ENCODE measurements around the gene CFAP65. TPM values are rescaled to one million over a fixed set of nuclear protein-coding genes. Genes with fewer than 3 reads are reported as not detected.

CFAP65 gene
- total and polyA plus RNA-seq, 2 of the 4 experiments (the other 2 are of a cell fraction): not detected

- Histone ChIP-seq H3K56ac (ENCODE audit: extremely low read depth, insufficient read depth, low read length) (no peak overlapping the region), H2BK20ac (ENCODE audit: low read depth, low read length) (no peak overlapping the region), H4K20me1 (ENCODE audit: insufficient read depth, low read length) (peaks cover 12% of the 10 kb centered on the region; the same call in 1 of the 2 replicates), H3K36me3 (ENCODE audit: control insufficient read depth, insufficient read depth, low read length) (peaks cover 11% of the 10 kb centered on the region), H2AK5ac (ENCODE audit: low read depth, low read length) (no peak overlapping the region), H4K8ac (ENCODE audit: low read depth in 2 of 2, low read length in 2 of 2) (no peak overlapping the region), H3K14ac (replicated peaks; ENCODE audit: low read depth, low read length) (no peak overlapping the region), H3K18ac (ENCODE audit: low read depth, low read length) (no peak overlapping the region), H3K27ac (ENCODE audit: insufficient read depth, low read length) (no peak overlapping the region), H3K9ac (ENCODE audit: low read depth, low read length) (no peak overlapping the region), H3K79me1 (ENCODE audit: low read depth in 1 of 2, low read length in 2 of 2) (no peaks in the 10 kb centered on the region), H2BK120ac (ENCODE audit: low read depth, low read length) (no peak overlapping the region), H2AFZ (replicated peaks; ENCODE audit: low read length, poor library complexity) (no peak overlapping the region), H3K4ac (ENCODE audit: low read depth, low read length) (no peak overlapping the region), H3K4me2 (ENCODE audit: low read depth, low read length) (no peak overlapping the region), H4K5ac (ENCODE audit: low read depth, low read length) (no peak overlapping the region), H2BK15ac (ENCODE audit: low read depth, low read length) (no peak overlapping the region), H2BK5ac (ENCODE audit: low read depth, low read length, poor library complexity, severe bottlenecking) (no peak overlapping the region), H4K91ac (ENCODE audit: insufficient read depth, low read depth, low read length) (no peak overlapping the region), H3K27me3 (ENCODE audit: control insufficient read depth, insufficient read depth, low read length) (no peaks in the 10 kb centered on the region), H3K23ac (ENCODE audit: low read depth, low read length) (no peak overlapping the region), H3K9me1 (ENCODE audit: insufficient read depth, low read length) (peaks cover 4% of the 10 kb centered on the region; the same call in 1 of the 2 replicates), H3K9me3 (ENCODE audit: control insufficient read depth, insufficient read depth, low read length) (no peaks in the 10 kb centered on the region), H3K4me3 (ENCODE audit: insufficient read depth, low read depth, low read length) (no peak overlapping the region), H2AK9ac (replicated peaks; ENCODE audit: low read depth, low read length, poor library complexity) (no peak overlapping the region), H3K4me1 (ENCODE audit: control insufficient read depth, insufficient read depth, low read length) (0 out of 2 replicates have a peak, but pooled peaks cover 2% of the 10 kb centered on the region)
- TF ChIP-seq RCOR1 (IDR thresholded peaks at IDR 0.05; ENCODE audit: insufficient replicate concordance, low read length) (no peak), BHLHE40 (IDR thresholded peaks at IDR 0.05; ENCODE audit: low read depth, low read length) (no peak), MAZ (IDR thresholded peaks at IDR 0.05; ENCODE audit: borderline replicate concordance, low read depth, low read length) (no peak), RFX5 (IDR thresholded peaks at IDR 0.05; ENCODE audit: low read depth, low read length) (no peak), MAFK (IDR thresholded peaks at IDR 0.05; ENCODE audit: low read depth, low read length) (no peak), FOS (IDR thresholded peaks at IDR 0.05; ENCODE audit: low read depth, low read length) (no peak), NFE2L2 (IDR thresholded peaks at IDR 0.05; ENCODE audit: low read depth, low read length) (no peak), RAD21 (IDR thresholded peaks at IDR 0.05; ENCODE audit: low read length) (no peak)
- dilution Hi-C loops (cut with HindIII; ENCODE audit: low sequenced_read_pairs, unreplicated experiment): no loop called here
- no TSS peak for BruUV-seq (replicated peaks)
- no peak for ATAC-seq (ENCODE audit: low read depth)
- DNase-seq: no peak
- POLR2A ChIA-PET (ENCODE audit: unreplicated experiment): no interaction called here
- intact Hi-C loops (cut with micrococcal nuclease): no loop called here
- in situ Hi-C loops (cut with MboI; ENCODE audit: low sequenced_read_pairs): no loop called here
- CTCF ChIA-PET: interaction anchor here (0.9 kb wide), 1 partner anchor 9 kb away, joined by 3 read pairs; no protein-coding TSS in a partner anchor
- no CpG with 5 or more reads among the region's 3 CpGs for WGBS, 2 experiments (ENCODE audit: extremely low coverage in 2 of 2, insufficient read length in 1 of 2)
Observed at GRCh38 chr2:219076253-219076652, 34.9 kb upstream of the CFAP65 start.

Measured in IMR-90 (cell line).